ENCODE results near the gene SRA1. TPM values are rescaled to one million over a fixed set of nuclear protein-coding genes. Genes with fewer than 3 reads are reported as not detected.

SRA1 gene
- total and polyA plus RNA-seq, 2 experiments from 2014 or later, result 22.8 to 80.6 TPM

- no peak for TF ChIP-seq CTCF (IDR thresholded peaks at IDR 0.05; ENCODE audit: low read depth, low read length)
These were observed 54.4 kb downstream of the SRA1 start for GRCh38 chr5:140502834-140503233.

More at GRCh38 chr5:140502834-140503233, 54.4 kb downstream of the SRA1 start:
- Histone ChIP-seq H3K9me3 (ENCODE audit: low read depth) (no peaks in the 10 kb centered on the region), H3K4me3 (no peak overlapping the region), H3K27me3 (no peaks in the 10 kb centered on the region), H3K36me3 (peaks cover 35% of the 10 kb centered on the region), H3K4me1 (ENCODE audit: low read depth) (no peaks in the 10 kb centered on the region), H3K27ac (no peak overlapping the region)
- no peak for DNase-seq (ENCODE audit: low read depth in 1 of 2, low spot score in 1 of 2)

Other genes with a start within 250 kb of the SRA1 start
- 4.9 TPM in 2 replicates for gene HBEGF, start 210.9 kb downstream of the SRA1 start, total RNA-seq
- gene HBEGF, start 210.9 kb downstream of the SRA1 start, polyA plus RNA-seq, result 3.7 and 5.1 TPM in 2 replicates
- not detected in 2 replicates for gene SLC4A9, start 197.3 kb downstream of the SRA1 start, total RNA-seq
- 0.06 TPM in 1 of 2 replicates, not detected in the other for gene SLC4A9, start 197.3 kb downstream of the SRA1 start, polyA plus RNA-seq
- gene ANKHD1, start 155.6 kb downstream of the SRA1 start, total RNA-seq, result 42.4 and 58.8 TPM in 2 replicates
- 41.5 and 46.5 TPM in 2 replicates for gene ANKHD1, start 155.6 kb downstream of the SRA1 start, polyA plus RNA-seq
- 3.1 and 5.3 TPM in 2 replicates for gene EIF4EBP3, start 9.8 kb downstream of the SRA1 start, total RNA-seq
- gene EIF4EBP3, start 9.8 kb downstream of the SRA1 start, polyA plus RNA-seq, result 6.6 and 24.8 TPM in 2 replicates
- gene APBB3, start 7.1 kb upstream of the SRA1 start, total RNA-seq, result 34.2 and 45.4 TPM in 2 replicates
- gene APBB3, start 7.1 kb upstream of the SRA1 start, polyA plus RNA-seq, result 61.8 and 66.2 TPM in 2 replicates
- 29.5 and 32.3 TPM in 2 replicates for gene SLC35A4, start 7.4 kb upstream of the SRA1 start, total RNA-seq
- 67.9 and 80.7 TPM in 2 replicates for gene SLC35A4, start 7.4 kb upstream of the SRA1 start, polyA plus RNA-seq
- 1.4 TPM in 1 of 2 replicates, not detected in the other for gene CD14, start 75.7 kb upstream of the SRA1 start, total RNA-seq
- gene CD14, start 75.7 kb upstream of the SRA1 start, polyA plus RNA-seq, result 0.10 TPM in 1 of 2 replicates, not detected in the other
- 77.1 and 234 TPM in 2 replicates for gene TMCO6, start 82.0 kb upstream of the SRA1 start, total RNA-seq
- gene TMCO6, start 82.0 kb upstream of the SRA1 start, polyA plus RNA-seq, result 14.2 and 17.2 TPM in 2 replicates
- gene NDUFA2, start 90.2 kb upstream of the SRA1 start, total RNA-seq, result 65.5 and 113 TPM in 2 replicates
- 243 and 273 TPM in 2 replicates for gene NDUFA2, start 90.2 kb upstream of the SRA1 start, polyA plus RNA-seq
- 80.4 and 104 TPM in 2 replicates for gene IK, start 90.4 kb upstream of the SRA1 start, total RNA-seq
- 119 and 125 TPM in 2 replicates for gene IK, start 90.4 kb upstream of the SRA1 start, polyA plus RNA-seq
- 17.2 and 23.8 TPM in 2 replicates for gene WDR55, start 107.4 kb upstream of the SRA1 start, total RNA-seq
- 17.7 and 21.1 TPM in 2 replicates for gene WDR55, start 107.4 kb upstream of the SRA1 start, polyA plus RNA-seq
- 1.0 and 2.1 TPM in 2 replicates for gene DND1, start 116.1 kb upstream of the SRA1 start, total RNA-seq
- 0.86 and 0.94 TPM in 2 replicates for gene DND1, start 116.1 kb upstream of the SRA1 start, polyA plus RNA-seq
- 43.0 and 50.1 TPM in 2 replicates for gene HARS1, start 133.9 kb upstream of the SRA1 start, total RNA-seq
- 72.9 and 94.1 TPM in 2 replicates for gene HARS1, start 133.9 kb upstream of the SRA1 start, polyA plus RNA-seq
- 27.8 and 30.9 TPM in 2 replicates for gene HARS2, start 134.0 kb upstream of the SRA1 start, total RNA-seq
- gene HARS2, start 134.0 kb upstream of the SRA1 start, polyA plus RNA-seq, result 33.6 and 39.9 TPM in 2 replicates
- gene ZMAT2, start 143.0 kb upstream of the SRA1 start, total RNA-seq, result 30.2 and 47.0 TPM in 2 replicates
- 42.1 and 49.0 TPM in 2 replicates for gene ZMAT2, start 143.0 kb upstream of the SRA1 start, polyA plus RNA-seq
- gene PCDHA1, start 228.7 kb upstream of the SRA1 start, total RNA-seq, result 0.25 TPM in 1 of 2 replicates, not detected in the other
- 0.29 and 0.69 TPM in 2 replicates for gene PCDHA1, start 228.7 kb upstream of the SRA1 start, polyA plus RNA-seq
- 4.5 and 5.1 TPM in 2 replicates for gene PCDHA2, start 237.4 kb upstream of the SRA1 start, total RNA-seq
- gene PCDHA2, start 237.4 kb upstream of the SRA1 start, polyA plus RNA-seq, result 2.7 and 5.3 TPM in 2 replicates
- 1.1 and 2.3 TPM in 2 replicates for gene PCDHA3, start 243.6 kb upstream of the SRA1 start, total RNA-seq
- 1.8 and 2.9 TPM in 2 replicates for gene PCDHA3, start 243.6 kb upstream of the SRA1 start, polyA plus RNA-seq
- 14.2 and 14.3 TPM in 2 replicates for gene PCDHA4, start 249.6 kb upstream of the SRA1 start, total RNA-seq
- gene PCDHA4, start 249.6 kb upstream of the SRA1 start, polyA plus RNA-seq, result 6.1 and 9.1 TPM in 2 replicates